Bronchial epithelial cell (primary cell): ENCODE measurements around the gene PRKCE. TPM values are rescaled to one million over a fixed set of nuclear protein-coding genes. Genes with fewer than 3 reads are reported as not detected.

Experiments used
- DNase-seq: peaks from one replicate; pipeline ENCODE4 v3.0.0-alpha.2; 2010; ENCODE audit warnings: low read depth
- FAIRE-seq: peaks from 2 replicates; lab custom pipeline; 2011; peaks lifted over from hg19 to GRCh38; lab: Jason Lieb, UNC
- H3K27me3 ChIP-seq: 2 replicates; pipeline ENCODE4 v1.5.1; 2011; ENCODE audit warnings: low read length; ENCODE audit not compliant: control insufficient read depth, insufficient read depth
- H3K36me3 ChIP-seq: 2 replicates; pipeline ENCODE4 v1.5.1; 2011; ENCODE audit warnings: low read length; ENCODE audit not compliant: control insufficient read depth, insufficient read depth
- H3K4me3 ChIP-seq: 2 replicates; pipeline ENCODE4 v1.5.1; 2011; ENCODE audit warnings: mild to moderate bottlenecking, low read depth, low read length, control low read depth
- total RNA-seq: library from RNA; depleted of rRNA; stranded (reverse); fragments of >200 nt; gene quantifications from 2 replicates; pipeline ENCODE4 v1.2.1, GENCODE V29; 2014
- TF ChIP-seq, protein P1 (sequence below): IDR thresholded peaks from 2 replicates; pipeline ENCODE4 v1.5.1; 2011; ENCODE audit warnings: mild to moderate bottlenecking, moderate library complexity, low read length, control low read depth, inconsistent platforms; ENCODE audit not compliant: insufficient read depth, severe bottlenecking

The PRKCE gene
- total RNA-seq, 1 donor from 2014 or later = 6.3 TPM

GRCh38 chr2:45869165-45869501 is 217.7 kb downstream of the PRKCE start:
- no peaks in the 10 kb centered on the region for H3K27me3 ChIP-seq
- H3K4me3 ChIP-seq = no peak overlapping the region
- TF ChIP-seq, protein P1, sequence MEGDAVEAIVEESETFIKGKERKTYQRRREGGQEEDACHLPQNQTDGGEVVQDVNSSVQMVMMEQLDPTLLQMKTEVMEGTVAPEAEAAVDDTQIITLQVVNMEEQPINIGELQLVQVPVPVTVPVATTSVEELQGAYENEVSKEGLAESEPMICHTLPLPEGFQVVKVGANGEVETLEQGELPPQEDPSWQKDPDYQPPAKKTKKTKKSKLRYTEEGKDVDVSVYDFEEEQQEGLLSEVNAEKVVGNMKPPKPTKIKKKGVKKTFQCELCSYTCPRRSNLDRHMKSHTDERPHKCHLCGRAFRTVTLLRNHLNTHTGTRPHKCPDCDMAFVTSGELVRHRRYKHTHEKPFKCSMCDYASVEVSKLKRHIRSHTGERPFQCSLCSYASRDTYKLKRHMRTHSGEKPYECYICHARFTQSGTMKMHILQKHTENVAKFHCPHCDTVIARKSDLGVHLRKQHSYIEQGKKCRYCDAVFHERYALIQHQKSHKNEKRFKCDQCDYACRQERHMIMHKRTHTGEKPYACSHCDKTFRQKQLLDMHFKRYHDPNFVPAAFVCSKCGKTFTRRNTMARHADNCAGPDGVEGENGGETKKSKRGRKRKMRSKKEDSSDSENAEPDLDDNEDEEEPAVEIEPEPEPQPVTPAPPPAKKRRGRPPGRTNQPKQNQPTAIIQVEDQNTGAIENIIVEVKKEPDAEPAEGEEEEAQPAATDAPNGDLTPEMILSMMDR = no peak
- DNase-seq = no peak
- H3K36me3 ChIP-seq = no peaks in the 10 kb centered on the region
- no peak for FAIRE-seq

GRCh38 chr2:45871025-45871424 is 219.6 kb downstream of the PRKCE start:
- TF ChIP-seq, protein P1 = no peak
- no peaks in the 10 kb centered on the region for H3K36me3 ChIP-seq
- no peaks in the 10 kb centered on the region for H3K27me3 ChIP-seq
- no peak for FAIRE-seq
- DNase-seq = no peak
- H3K4me3 ChIP-seq = no peak overlapping the region

GRCh38 chr2:45871541-45871940 is 220.1 kb downstream of the PRKCE start:
- DNase-seq (no peak), FAIRE-seq (no peak)
- TF ChIP-seq, protein P1 = no peak
- no peak overlapping the region for H3K4me3 ChIP-seq
- H3K27me3 ChIP-seq = no peaks in the 10 kb centered on the region
- no peaks in the 10 kb centered on the region for H3K36me3 ChIP-seq

DNA sequence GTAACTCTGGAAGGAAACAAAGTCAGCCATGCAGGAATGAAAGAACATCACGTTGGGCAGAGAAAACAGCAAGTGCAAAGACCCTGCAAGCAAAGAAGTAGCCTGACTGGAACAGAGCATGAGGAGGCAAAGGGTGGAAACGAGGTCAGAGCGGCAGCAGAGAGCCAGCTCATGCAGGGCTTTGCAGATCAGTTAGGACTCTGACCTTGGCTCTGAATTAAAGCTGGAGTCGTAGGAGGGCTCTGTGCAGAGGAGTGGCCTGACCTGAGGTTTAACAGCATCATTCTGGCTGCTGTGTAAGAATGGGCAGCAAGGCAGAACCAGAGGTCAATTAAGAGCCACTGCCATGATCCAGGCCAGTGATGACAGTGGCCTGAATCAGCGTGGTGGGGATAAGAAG is 220.7 kb downstream of the PRKCE start:
- Histone ChIP-seq H3K36me3 (no peaks in the 10 kb centered on the region), H3K4me3 (no peak overlapping the region), H3K27me3 (no peaks in the 10 kb centered on the region)
- FAIRE-seq (no peak), DNase-seq (no peak)
- TF ChIP-seq, protein P1 = no peak

GRCh38 chr2:45874344-45874743 is 222.9 kb downstream of the PRKCE start:
- TF ChIP-seq, protein P1 = no peak

DNA sequence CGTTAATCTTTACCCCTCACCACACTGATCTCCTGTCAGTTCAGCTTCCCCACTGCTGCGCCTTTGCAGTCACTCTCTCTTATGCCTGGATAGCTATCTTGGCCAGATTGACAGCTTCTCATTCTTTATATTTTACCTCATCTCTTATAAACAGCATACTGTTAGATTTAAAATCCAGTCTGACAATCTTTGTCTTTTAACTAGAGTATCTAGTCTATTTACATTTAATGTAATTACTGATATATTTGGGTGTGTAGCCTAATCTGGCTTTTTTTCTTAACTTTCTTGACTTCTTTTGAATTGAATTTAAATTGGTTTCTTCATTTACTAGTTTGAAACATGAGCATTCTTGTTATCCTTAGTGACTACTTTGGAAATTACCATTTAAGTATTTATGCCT is 225.1 kb downstream of the PRKCE start:
- TF ChIP-seq, protein P1 = no peak
- no peaks in the 10 kb centered on the region for H3K36me3 ChIP-seq
- FAIRE-seq = no peak
- no peak overlapping the region for H3K4me3 ChIP-seq
- no peaks in the 10 kb centered on the region for H3K27me3 ChIP-seq
- DNase-seq = no peak

More at GRCh38 chr2:45874344-45874743, 222.9 kb downstream of the PRKCE start:
- H3K4me3 ChIP-seq = no peak overlapping the region
- DNase-seq (no peak), FAIRE-seq (no peak)
- H3K27me3 ChIP-seq = no peaks in the 10 kb centered on the region
- H3K36me3 ChIP-seq = no peaks in the 10 kb centered on the region
